SK-N-SH treated with all-trans-retinoic acid at 6 μM for 48 hours (cell line): Measurements from ENCODE around the gene TMEM245.

Source experiments
- ATAC-seq: fragments of 200-7000 bp; cut with Tn5 transposase; 3 replicates; pipeline ENCODE4 v1.9.1; 2020; ENCODE audit warnings: mild to moderate bottlenecking, moderate library complexity
- ARNTL ChIP-seq: fragments of 450-650 bp; formaldehyde crosslinking; IDR thresholded peaks from 2 replicates; pipeline ENCODE4 v1.5.0; 2020; ENCODE audit warnings: low read depth, mild to moderate bottlenecking, moderate library complexity, borderline replicate concordance
- BACH2 ChIP-seq: fragments of 250-450 bp; sonication (Bioruptor Pico); IDR thresholded peaks from 2 replicates; pipeline ENCODE4 v1.9.0; 2021; ENCODE audit warnings: mild to moderate bottlenecking, borderline replicate concordance
- CSDC2 ChIP-seq: fragments of 250-450 bp; sonication (Bioruptor Pico); IDR thresholded peaks from 2 replicates; pipeline ENCODE4 v1.5.0; 2020; ENCODE audit warnings: mild to moderate bottlenecking, moderate library complexity
- GLIS3 ChIP-seq: fragments of 250-450 bp; sonication (Bioruptor Pico); IDR thresholded peaks from 2 replicates; pipeline ENCODE4 v1.5.0; 2020; ENCODE audit warnings: mild to moderate bottlenecking, moderate library complexity
- ISL1 ChIP-seq: fragments of 250-450 bp; sonication (Bioruptor Pico); IDR thresholded peaks from 2 replicates; pipeline ENCODE4 v2.1.2; 2022; ENCODE audit warnings: mild to moderate bottlenecking, moderate library complexity
- OSR1 ChIP-seq: fragments of 250-450 bp; sonication (Bioruptor Pico); IDR thresholded peaks from 2 replicates; pipeline ENCODE4 v1.8.0; 2022; ENCODE audit warnings: moderate library complexity, mild to moderate bottlenecking, inconsistent platforms
- PPARA ChIP-seq: fragments of 250-450 bp; sonication (Bioruptor Pico); IDR thresholded peaks from 2 replicates; pipeline ENCODE4 v1.5.0; 2020; ENCODE audit warnings: mild to moderate bottlenecking, borderline replicate concordance
- RARB ChIP-seq: fragments of 250-450 bp; sonication (Bioruptor Pico); IDR thresholded peaks from 2 replicates; pipeline ENCODE4 v1.8.0; 2021; ENCODE audit warnings: mild to moderate bottlenecking, moderate library complexity
- SNAI2 ChIP-seq: fragments of 250-450 bp; sonication (Bioruptor Pico); IDR thresholded peaks from 2 replicates; pipeline ENCODE4 v1.5.0; 2020; ENCODE audit warnings: mild to moderate bottlenecking, moderate library complexity
- TCF4 ChIP-seq: fragments of 250-450 bp; sonication (Bioruptor Pico); IDR thresholded peaks from 2 replicates; pipeline ENCODE4 v1.8.0; 2021; ENCODE audit warnings: mild to moderate bottlenecking, moderate library complexity, borderline replicate concordance
- TOX ChIP-seq: fragments of 250-450 bp; sonication (Bioruptor Pico); IDR thresholded peaks from 2 replicates; pipeline ENCODE4 v1.8.0; 2021; ENCODE audit warnings: mild to moderate bottlenecking, moderate library complexity, borderline replicate concordance
- ZC3H10 ChIP-seq: fragments of 250-450 bp; sonication (Bioruptor Pico); IDR thresholded peaks from 2 replicates; pipeline ENCODE4 v1.5.1; 2021; ENCODE audit warnings: mild to moderate bottlenecking, moderate library complexity
- ZFP3 ChIP-seq: fragments of 250-450 bp; sonication (Bioruptor Pico); IDR thresholded peaks from 2 replicates; pipeline ENCODE4 v1.5.0; 2020; ENCODE audit warnings: mild to moderate bottlenecking, moderate library complexity
- ZFP30 ChIP-seq: fragments of 450-650 bp; formaldehyde crosslinking; IDR thresholded peaks from 2 replicates; pipeline ENCODE4 v1.5.0; 2022; ENCODE audit warnings: mild to moderate bottlenecking, moderate library complexity
- ZNF565 ChIP-seq: fragments of 450-650 bp; formaldehyde crosslinking; conservative IDR thresholded peaks from 2 replicates; pipeline ENCODE4 v1.5.0; 2020; ENCODE audit warnings: low read depth, mild to moderate bottlenecking, moderate library complexity
- ZNF70 ChIP-seq: fragments of 450-650 bp; formaldehyde crosslinking; IDR thresholded peaks from 2 replicates; pipeline ENCODE4 v1.5.0; 2020; ENCODE audit warnings: mild to moderate bottlenecking, moderate library complexity
- ZNF8 ChIP-seq: fragments of 450-650 bp; formaldehyde crosslinking; IDR thresholded peaks from 2 replicates; pipeline ENCODE4 v1.5.0; 2020; ENCODE audit warnings: mild to moderate bottlenecking, moderate library complexity
- TF ChIP-seq, protein P1 (sequence below): fragments of 250-450 bp; sonication (Bioruptor Pico); IDR thresholded peaks from 2 replicates; pipeline ENCODE4 v1.5.1; 2020; ENCODE audit warnings: low read depth, mild to moderate bottlenecking, moderate library complexity
- TF ChIP-seq, protein P2 (sequence below): fragments of 250-450 bp; sonication (Bioruptor Pico); IDR thresholded peaks from 2 replicates; pipeline ENCODE4 v1.8.0; 2020; ENCODE audit warnings: mild to moderate bottlenecking, moderate library complexity, borderline replicate concordance
- TF ChIP-seq, protein P3 (sequence below): fragments of 250-450 bp; sonication (Bioruptor Pico); IDR thresholded peaks from 2 replicates; pipeline ENCODE4 v1.5.0; 2020; ENCODE audit warnings: mild to moderate bottlenecking, moderate library complexity
- TF ChIP-seq, protein P4 (sequence below): fragments of 250-450 bp; sonication (Bioruptor Pico); IDR thresholded peaks from 2 replicates; pipeline ENCODE4 v1.8.0; 2021; ENCODE audit warnings: low read depth, mild to moderate bottlenecking, moderate library complexity, borderline replicate concordance

The TMEM245 gene

DNA sequence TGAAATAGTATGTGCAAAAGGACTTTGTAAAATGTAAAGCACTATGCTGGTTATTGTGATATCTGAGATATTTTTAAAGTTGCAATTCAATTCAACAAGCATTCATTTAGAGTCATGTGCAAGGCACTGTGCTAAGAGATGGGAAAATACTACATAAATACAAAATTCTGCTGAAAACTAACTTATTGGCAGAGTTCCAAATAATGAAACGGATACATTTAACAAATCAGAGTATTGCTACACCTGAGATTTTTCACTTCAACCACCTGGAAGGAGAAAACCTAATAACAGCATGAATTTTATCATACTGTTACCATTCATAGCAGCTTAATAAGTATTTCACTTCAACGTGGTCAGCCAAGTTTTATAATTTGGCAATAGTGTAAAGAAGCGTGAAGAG, 100.3 kb downstream of the TMEM245 start:
- no peak for ATAC-seq
- TF ChIP-seq ARNTL (CRISPR knock-in tag), result no peak
- TF ChIP-seq PPARA, result no peak
- TF ChIP-seq ZNF70 (CRISPR knock-in tag), result no peak
- TF ChIP-seq ZC3H10, result no peak
- TF ChIP-seq ISL1 (CRISPR knock-in tag), result no peak
- no peak for TF ChIP-seq OSR1
- TF ChIP-seq BACH2 (CRISPR knock-in tag), result no peak
- no peak for TF ChIP-seq TCF4 (CRISPR knock-in tag)

DNA sequence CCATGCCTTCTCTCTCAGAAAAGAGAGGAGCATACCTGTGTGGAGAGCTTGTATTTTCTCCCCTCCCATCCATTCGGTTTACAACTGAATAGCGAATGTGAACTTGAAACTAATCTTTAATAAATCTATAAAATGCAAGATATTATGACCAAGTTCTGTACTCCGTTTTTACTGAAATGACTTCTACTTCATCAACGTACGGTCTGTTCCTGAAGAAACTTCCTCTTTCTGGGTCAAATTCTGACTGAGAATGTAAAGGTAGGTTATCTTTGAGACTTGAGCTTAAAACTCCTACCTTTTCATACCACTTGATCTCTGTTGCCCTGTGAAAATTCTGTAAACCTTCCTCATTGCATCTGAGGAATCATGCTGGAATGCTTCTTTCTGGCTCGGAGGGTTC, 102.3 kb downstream of the TMEM245 start:
- no peak for ATAC-seq
- TF ChIP-seq GLIS3 (no peak), TOX (CRISPR knock-in tag) (no peak), SNAI2 (CRISPR knock-in tag) (no peak), ARNTL (CRISPR knock-in tag) (no peak), ZNF70 (CRISPR knock-in tag) (no peak), ZFP3 (CRISPR knock-in tag) (no peak), OSR1 (no peak), TCF4 (CRISPR knock-in tag) (no peak), ISL1 (CRISPR knock-in tag) (no peak), PPARA (no peak), ZFP30 (CRISPR knock-in tag) (no peak), CSDC2 (CRISPR knock-in tag) (no peak), ZNF565 (CRISPR knock-in tag) (no peak), ZC3H10 (no peak), RARB (no peak)
- TF ChIP-seq, protein P1, sequence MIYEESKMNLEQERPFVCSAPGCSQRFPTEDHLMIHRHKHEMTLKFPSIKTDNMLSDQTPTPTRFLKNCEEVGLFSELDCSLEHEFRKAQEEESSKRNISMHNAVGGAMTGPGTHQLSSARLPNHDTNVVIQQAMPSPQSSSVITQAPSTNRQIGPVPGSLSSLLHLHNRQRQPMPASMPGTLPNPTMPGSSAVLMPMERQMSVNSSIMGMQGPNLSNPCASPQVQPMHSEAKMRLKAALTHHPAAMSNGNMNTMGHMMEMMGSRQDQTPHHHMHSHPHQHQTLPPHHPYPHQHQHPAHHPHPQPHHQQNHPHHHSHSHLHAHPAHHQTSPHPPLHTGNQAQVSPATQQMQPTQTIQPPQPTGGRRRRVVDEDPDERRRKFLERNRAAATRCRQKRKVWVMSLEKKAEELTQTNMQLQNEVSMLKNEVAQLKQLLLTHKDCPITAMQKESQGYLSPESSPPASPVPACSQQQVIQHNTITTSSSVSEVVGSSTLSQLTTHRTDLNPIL, result no peak
- TF ChIP-seq, protein P2, sequence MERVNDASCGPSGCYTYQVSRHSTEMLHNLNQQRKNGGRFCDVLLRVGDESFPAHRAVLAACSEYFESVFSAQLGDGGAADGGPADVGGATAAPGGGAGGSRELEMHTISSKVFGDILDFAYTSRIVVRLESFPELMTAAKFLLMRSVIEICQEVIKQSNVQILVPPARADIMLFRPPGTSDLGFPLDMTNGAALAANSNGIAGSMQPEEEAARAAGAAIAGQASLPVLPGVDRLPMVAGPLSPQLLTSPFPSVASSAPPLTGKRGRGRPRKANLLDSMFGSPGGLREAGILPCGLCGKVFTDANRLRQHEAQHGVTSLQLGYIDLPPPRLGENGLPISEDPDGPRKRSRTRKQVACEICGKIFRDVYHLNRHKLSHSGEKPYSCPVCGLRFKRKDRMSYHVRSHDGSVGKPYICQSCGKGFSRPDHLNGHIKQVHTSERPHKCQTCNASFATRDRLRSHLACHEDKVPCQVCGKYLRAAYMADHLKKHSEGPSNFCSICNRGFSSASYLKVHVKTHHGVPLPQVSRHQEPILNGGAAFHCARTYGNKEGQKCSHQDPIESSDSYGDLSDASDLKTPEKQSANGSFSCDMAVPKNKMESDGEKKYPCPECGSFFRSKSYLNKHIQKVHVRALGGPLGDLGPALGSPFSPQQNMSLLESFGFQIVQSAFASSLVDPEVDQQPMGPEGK (CRISPR knock-in tag), result no peak
- TF ChIP-seq, protein P3, sequence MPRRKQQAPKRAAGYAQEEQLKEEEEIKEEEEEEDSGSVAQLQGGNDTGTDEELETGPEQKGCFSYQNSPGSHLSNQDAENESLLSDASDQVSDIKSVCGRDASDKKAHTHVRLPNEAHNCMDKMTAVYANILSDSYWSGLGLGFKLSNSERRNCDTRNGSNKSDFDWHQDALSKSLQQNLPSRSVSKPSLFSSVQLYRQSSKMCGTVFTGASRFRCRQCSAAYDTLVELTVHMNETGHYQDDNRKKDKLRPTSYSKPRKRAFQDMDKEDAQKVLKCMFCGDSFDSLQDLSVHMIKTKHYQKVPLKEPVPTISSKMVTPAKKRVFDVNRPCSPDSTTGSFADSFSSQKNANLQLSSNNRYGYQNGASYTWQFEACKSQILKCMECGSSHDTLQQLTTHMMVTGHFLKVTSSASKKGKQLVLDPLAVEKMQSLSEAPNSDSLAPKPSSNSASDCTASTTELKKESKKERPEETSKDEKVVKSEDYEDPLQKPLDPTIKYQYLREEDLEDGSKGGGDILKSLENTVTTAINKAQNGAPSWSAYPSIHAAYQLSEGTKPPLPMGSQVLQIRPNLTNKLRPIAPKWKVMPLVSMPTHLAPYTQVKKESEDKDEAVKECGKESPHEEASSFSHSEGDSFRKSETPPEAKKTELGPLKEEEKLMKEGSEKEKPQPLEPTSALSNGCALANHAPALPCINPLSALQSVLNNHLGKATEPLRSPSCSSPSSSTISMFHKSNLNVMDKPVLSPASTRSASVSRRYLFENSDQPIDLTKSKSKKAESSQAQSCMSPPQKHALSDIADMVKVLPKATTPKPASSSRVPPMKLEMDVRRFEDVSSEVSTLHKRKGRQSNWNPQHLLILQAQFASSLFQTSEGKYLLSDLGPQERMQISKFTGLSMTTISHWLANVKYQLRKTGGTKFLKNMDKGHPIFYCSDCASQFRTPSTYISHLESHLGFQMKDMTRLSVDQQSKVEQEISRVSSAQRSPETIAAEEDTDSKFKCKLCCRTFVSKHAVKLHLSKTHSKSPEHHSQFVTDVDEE (CRISPR knock-in tag), result no peak

DNA sequence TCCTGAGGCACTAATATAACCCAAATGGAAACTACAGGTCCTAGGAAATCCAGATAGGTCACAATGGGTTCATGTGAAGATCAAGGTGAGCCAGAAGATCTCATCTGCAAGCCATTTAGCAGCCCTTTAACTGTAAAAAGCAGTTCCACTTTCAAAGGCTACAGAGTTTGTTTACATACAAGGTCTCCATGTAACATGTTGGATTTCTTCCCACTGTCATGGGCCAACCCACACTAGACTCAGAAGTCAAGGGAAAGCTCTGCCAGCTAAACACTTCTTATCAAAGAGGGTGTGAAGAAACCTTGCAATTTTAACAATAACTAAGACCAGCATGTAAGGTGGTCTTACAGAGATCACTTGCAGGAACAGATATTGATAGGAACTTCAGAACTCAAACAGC, 102.7 kb downstream of the TMEM245 start:
- ATAC-seq, result no peak
- TF ChIP-seq RARB (no peak), PPARA (no peak), ZNF8 (CRISPR knock-in tag) (no peak), CSDC2 (CRISPR knock-in tag) (no peak), ZNF70 (CRISPR knock-in tag) (no peak), ZNF565 (CRISPR knock-in tag) (no peak)
- TF ChIP-seq, protein P4, sequence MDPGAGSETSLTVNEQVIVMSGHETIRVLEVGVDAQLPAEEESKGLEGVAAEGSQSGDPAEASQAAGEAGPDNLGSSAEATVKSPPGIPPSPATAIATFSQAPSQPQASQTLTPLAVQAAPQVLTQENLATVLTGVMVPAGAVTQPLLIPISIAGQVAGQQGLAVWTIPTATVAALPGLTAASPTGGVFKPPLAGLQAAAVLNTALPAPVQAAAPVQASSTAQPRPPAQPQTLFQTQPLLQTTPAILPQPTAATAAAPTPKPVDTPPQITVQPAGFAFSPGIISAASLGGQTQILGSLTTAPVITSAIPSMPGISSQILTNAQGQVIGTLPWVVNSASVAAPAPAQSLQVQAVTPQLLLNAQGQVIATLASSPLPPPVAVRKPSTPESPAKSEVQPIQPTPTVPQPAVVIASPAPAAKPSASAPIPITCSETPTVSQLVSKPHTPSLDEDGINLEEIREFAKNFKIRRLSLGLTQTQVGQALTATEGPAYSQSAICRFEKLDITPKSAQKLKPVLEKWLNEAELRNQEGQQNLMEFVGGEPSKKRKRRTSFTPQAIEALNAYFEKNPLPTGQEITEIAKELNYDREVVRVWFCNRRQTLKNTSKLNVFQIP (CRISPR knock-in tag), result no peak

DNA sequence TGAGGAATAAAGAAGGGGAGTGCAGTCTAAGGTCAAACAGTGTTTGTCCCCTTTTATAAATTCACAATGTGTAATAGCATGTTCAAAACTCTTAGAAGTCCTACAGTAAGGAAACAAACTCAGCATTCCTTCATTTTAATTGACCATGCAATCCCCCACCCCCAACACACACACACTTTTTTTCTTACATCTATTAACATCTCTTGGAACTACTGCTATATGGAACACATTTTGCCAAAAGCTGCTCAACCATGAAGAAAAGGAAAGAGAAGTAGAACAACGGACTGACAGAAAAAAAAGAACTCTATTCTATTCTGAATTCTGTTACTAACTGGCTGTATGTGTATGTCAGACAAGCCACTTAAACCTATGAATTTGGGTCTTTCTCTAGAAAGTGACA, 103.6 kb downstream of the TMEM245 start:
- TF ChIP-seq ZNF8 (CRISPR knock-in tag), result no peak
- no peak for TF ChIP-seq ZC3H10
- TF ChIP-seq TCF4 (CRISPR knock-in tag), result no peak
- no peak for TF ChIP-seq ZFP3 (CRISPR knock-in tag)
- no peak for TF ChIP-seq ZNF70 (CRISPR knock-in tag)
- TF ChIP-seq, protein P3 (CRISPR knock-in tag), result no peak
- TF ChIP-seq, all 23 proteins: peak for 0
- no peak for ATAC-seq
